Astrocyte (in vitro differentiated cells and primary cell): Measurements from ENCODE around the gene MN1. TPM values are rescaled to one million over a fixed set of nuclear protein-coding genes. Genes with fewer than 3 reads are reported as not detected.
A peak's percentile ranks its signal among the peaks of the same experiment; 100 is the strongest.

Source experiments
- DNase-seq: peaks from one replicate; pipeline ENCODE4 v3.0.0-alpha.2; 2010; ENCODE audit warnings: low read depth
- FAIRE-seq: peaks from 2 replicates; lab custom pipeline; 2011; peaks lifted over from hg19 to GRCh38; lab: Jason Lieb, UNC
- H2AFZ ChIP-seq: 2 replicates; pipeline ENCODE4 v1.6.0; 2012; ENCODE audit warnings: low read depth, low read length, inconsistent platforms
- H3K27ac ChIP-seq: 2 replicates; pipeline ENCODE4 v1.5.1; 2011; ENCODE audit warnings: low read depth, low read length, inconsistent platforms
- H3K27me3 ChIP-seq: 2 replicates; pipeline ENCODE4 v1.6.0; 2011; ENCODE audit warnings: low read length, inconsistent platforms; ENCODE audit not compliant: insufficient read depth
- H3K36me3 ChIP-seq: 2 replicates; pipeline ENCODE4 v1.5.1; 2011; ENCODE audit warnings: low read length, inconsistent platforms; ENCODE audit not compliant: insufficient read depth
- H3K4me1 ChIP-seq: 2 replicates; pipeline ENCODE4 v1.5.1; 2011; ENCODE audit warnings: low read length, inconsistent platforms; ENCODE audit not compliant: insufficient read depth
- H3K4me2 ChIP-seq: 2 replicates; pipeline ENCODE4 v1.6.0; 2012; ENCODE audit warnings: low read length, inconsistent platforms
- H3K4me3 ChIP-seq: 2 replicates; pipeline ENCODE4 v1.5.1; 2011; ENCODE audit warnings: low read depth, mild to moderate bottlenecking, low read length, inconsistent platforms; ENCODE audit not compliant: insufficient read depth
- H3K79me2 ChIP-seq: 2 replicates; pipeline ENCODE4 v1.6.0; 2012; ENCODE audit warnings: mild to moderate bottlenecking, low read length, inconsistent platforms; ENCODE audit not compliant: insufficient read depth
- H3K9ac ChIP-seq: 2 replicates; pipeline ENCODE4 v1.6.0; 2012; ENCODE audit warnings: mild to moderate bottlenecking, low read length, inconsistent platforms
- H3K9me3 ChIP-seq: 2 replicates; pipeline ENCODE4 v1.5.1; 2012; ENCODE audit warnings: low read depth, mild to moderate bottlenecking, low read length, inconsistent platforms; ENCODE audit not compliant: insufficient read depth
- H4K20me1 ChIP-seq: 2 replicates; pipeline ENCODE4 v1.6.0; 2012; ENCODE audit warnings: low read length, inconsistent platforms; ENCODE audit not compliant: insufficient read depth
- H3K27ac Mint-ChIP-seq: one replicate; pipeline ENCODE4 v1.8.0; 2021; ENCODE audit warnings: mild to moderate bottlenecking, mixed read lengths; ENCODE audit not compliant: unreplicated experiment
- H3K27me3 Mint-ChIP-seq: one replicate; pipeline ENCODE4 v1.8.0; 2021; ENCODE audit warnings: low read depth, mixed read lengths; ENCODE audit not compliant: unreplicated experiment
- H3K36me3 Mint-ChIP-seq: one replicate; pipeline ENCODE4 v1.8.0; 2021; ENCODE audit warnings: low read depth, mixed read lengths; ENCODE audit not compliant: unreplicated experiment
- H3K4me1 Mint-ChIP-seq: one replicate; pipeline ENCODE4 v1.8.0; 2021; ENCODE audit warnings: low read depth, mixed read lengths; ENCODE audit not compliant: unreplicated experiment
- H3K4me3 Mint-ChIP-seq: one replicate; pipeline ENCODE4 v1.8.0; 2021; ENCODE audit warnings: mild to moderate bottlenecking, moderate library complexity, mixed read lengths; ENCODE audit not compliant: unreplicated experiment
- H3K9me3 Mint-ChIP-seq: one replicate; pipeline ENCODE4 v1.8.0; 2021; ENCODE audit warnings: mild to moderate bottlenecking, mixed read lengths; ENCODE audit not compliant: unreplicated experiment
- CTCF ChIP-seq: IDR thresholded peaks from 2 replicates; pipeline ENCODE4 v1.5.1; 2011; ENCODE audit warnings: low read depth, mild to moderate bottlenecking, inconsistent platforms, low read length, moderate library complexity; ENCODE audit not compliant: insufficient read depth
- EZH2 ChIP-seq: IDR thresholded peaks from 2 replicates; pipeline ENCODE4 v1.6.1; 2012; ENCODE audit warnings: mild to moderate bottlenecking, low read length, inconsistent platforms; ENCODE audit not compliant: insufficient read depth
- total RNA-seq: library from RNA; stranded (reverse); gene quantifications from 2 replicates; pipeline ENCODE4 v1.2.1, GENCODE V29; 2021

MN1 gene
- total RNA-seq, 1 donor from 2014 or later: 98.6 TPM

- Histone ChIP-seq H3K27me3 (no peaks in the 10 kb centered on the region), H3K9me3 (no peaks in the 10 kb centered on the region), H3K79me2 (peaks cover 99% of the 10 kb centered on the region), H4K20me1 (peaks cover 97% of the 10 kb centered on the region), H3K4me2 (peak overlapping the region; percentile 81), H3K4me3 (peak overlapping the region; percentile 16), H3K9ac (peak overlapping the region; percentile 76), H2AFZ (no peak overlapping the region), H3K4me1 (peaks cover 72% of the 10 kb centered on the region), H3K27ac (peak overlapping the region; percentile 61), H3K36me3 (peaks cover 16% of the 10 kb centered on the region)
- peaks cover 29% of the 10 kb centered on the region for H3K36me3 Mint-ChIP-seq
- H3K4me3 Mint-ChIP-seq: peak overlapping the region; percentile 80
- no peaks in the 10 kb centered on the region for H3K27me3 Mint-ChIP-seq
- no peak for FAIRE-seq
- H3K9me3 Mint-ChIP-seq: no peaks in the 10 kb centered on the region
- H3K27ac Mint-ChIP-seq: peak overlapping the region; percentile 87
- TF ChIP-seq CTCF (no peak), EZH2 (peak; percentile 41)
- peaks cover 63% of the 10 kb centered on the region for H3K4me1 Mint-ChIP-seq
- DNase-seq: no peak
Observed at GRCh38 chr22:27791159-27791858, 10.2 kb downstream of the MN1 start.

- Histone ChIP-seq H3K9ac (peak overlapping the region; percentile 76), H4K20me1 (peaks cover 97% of the 10 kb centered on the region), H3K79me2 (peaks cover 99% of the 10 kb centered on the region), H3K4me3 (peak overlapping the region; percentile 16), H3K27me3 (no peaks in the 10 kb centered on the region), H3K36me3 (peaks cover 12% of the 10 kb centered on the region), H3K9me3 (no peaks in the 10 kb centered on the region), H3K27ac (peak overlapping the region; percentile 61), H2AFZ (no peak overlapping the region), H3K4me2 (peak overlapping the region; percentile 81), H3K4me1 (peaks cover 77% of the 10 kb centered on the region)
- TF ChIP-seq EZH2: no peak
- TF ChIP-seq CTCF: no peak
- peak overlapping the region; percentile 87 for H3K27ac Mint-ChIP-seq
- peak overlapping the region; percentile 80 for H3K4me3 Mint-ChIP-seq
- H3K27me3 Mint-ChIP-seq: no peaks in the 10 kb centered on the region
- peak; percentile 71 for DNase-seq
- peaks cover 65% of the 10 kb centered on the region for H3K4me1 Mint-ChIP-seq
- H3K9me3 Mint-ChIP-seq: no peaks in the 10 kb centered on the region
- H3K36me3 Mint-ChIP-seq: peaks cover 22% of the 10 kb centered on the region
- FAIRE-seq: no peak
Observed at GRCh38 chr22:27790376-27791158, 11.0 kb downstream of the MN1 start.
